HG02610 (cell line): Measurements from ENCODE around the gene DYRK1B.
"Not testable (repeated sequence)": the region's sequence is repeated elsewhere in the genome, so short reads cannot be mapped to it uniquely, and the experiment has no call there.

Source experiments
- ATAC-seq: cut with Tn5 transposase; IDR thresholded peaks from one replicate; pipeline ENCODE4 v1.9.1; 2021; ENCODE audit warnings: mild to moderate bottlenecking, moderate library complexity; ENCODE audit not compliant: unreplicated experiment

Gene DYRK1B

GRCh38 chr19:39814111-39814510 is 19.9 kb downstream of the DYRK1B start:
- ATAC-seq = not testable (repeated sequence)

- no peak for ATAC-seq
These were observed 20.5 kb downstream of the DYRK1B start for GRCh38 chr19:39813264-39813993.

GRCh38 chr19:39811064-39811463 is 22.9 kb downstream of the DYRK1B start:
- ATAC-seq = no peak

- no peak for ATAC-seq
These were observed 23.5 kb downstream of the DYRK1B start for GRCh38 chr19:39810424-39810823.

GRCh38 chr19:39809368-39809767 is 24.6 kb downstream of the DYRK1B start:
- no peak for ATAC-seq

- ATAC-seq = not testable (repeated sequence)
These were observed 25.3 kb downstream of the DYRK1B start for GRCh38 chr19:39808688-39809087.

- ATAC-seq = no peak
These were observed 26.1 kb downstream of the DYRK1B start for GRCh38 chr19:39807846-39808364.

- no peak for ATAC-seq
These were observed 28.9 kb downstream of the DYRK1B start for GRCh38 chr19:39805104-39805503.

- ATAC-seq = no peak
These were observed 31.0 kb downstream of the DYRK1B start for GRCh38 chr19:39802958-39803357.

- no peak for ATAC-seq
These were observed 36.9 kb downstream of the DYRK1B start for GRCh38 chr19:39797083-39797482.

GRCh38 chr19:39796000-39796498 is 37.9 kb downstream of the DYRK1B start:
- no peak for ATAC-seq

GRCh38 chr19:39795001-39795400 is 39.0 kb downstream of the DYRK1B start:
- no peak for ATAC-seq

- peak; percentile 62 for ATAC-seq
These were observed 40.9 kb downstream of the DYRK1B start for GRCh38 chr19:39792999-39793546.

GRCh38 chr19:39788244-39788643 is 45.7 kb downstream of the DYRK1B start:
- ATAC-seq = no peak

- no peak for ATAC-seq
These were observed 53.1 kb downstream of the DYRK1B start for GRCh38 chr19:39780894-39781293.

- no peak for ATAC-seq
These were observed 55.2 kb downstream of the DYRK1B start, which contains the start of gene LEUTX for GRCh38 chr19:39778763-39779162. TSS of gene LEUTX (plus strand) at chr19:39778854. CDS start at chr19:39778921, 67 bp downstream.
